ENCODE results near the gene NAV2.

NAV2 gene

GRCh38 chr11:19989191-19989590 is 276.6 kb downstream of the NAV2 start:
- peaks cover 0 to 3% of the 10 kb centered on the region in 2 donors for H3K36me3 ChIP-seq (ENCODE audit: control insufficient read depth in 2 of 2, insufficient read depth in 2 of 2, low read length in 2 of 2)
- H3K4me1 ChIP-seq (ENCODE audit: control insufficient read depth in 2 of 2, insufficient read depth in 2 of 2, low read length in 2 of 2) = no peaks in the 10 kb centered on the region
- no peaks in the 10 kb centered on the region for H3K27me3 ChIP-seq (ENCODE audit: control insufficient read depth in 2 of 2, insufficient read depth in 2 of 2, low read length in 2 of 2)
- no peak overlapping the region for H3K9ac ChIP-seq (ENCODE audit: low read depth in 1 of 2, low read length in 2 of 2)
- H3K27ac ChIP-seq (ENCODE audit: low read depth in 2 of 2, low read length in 2 of 2) = no peak overlapping the region
- H3K9me3 ChIP-seq (ENCODE audit: control insufficient read depth in 2 of 2, low read length in 2 of 2) = no peaks in the 10 kb centered on the region
- H3K4me3 ChIP-seq (ENCODE audit: low read length in 2 of 2) = no peak overlapping the region

- no peaks in the 10 kb centered on the region for H3K27me3 ChIP-seq (ENCODE audit: control insufficient read depth in 2 of 2, insufficient read depth in 2 of 2, low read length in 2 of 2)
- H3K4me1 ChIP-seq (ENCODE audit: control insufficient read depth in 2 of 2, insufficient read depth in 2 of 2, low read length in 2 of 2) = no peaks in the 10 kb centered on the region
- no peak overlapping the region for H3K4me3 ChIP-seq (ENCODE audit: low read length in 2 of 2)
- H3K27ac ChIP-seq (ENCODE audit: low read depth in 2 of 2, low read length in 2 of 2) = no peak overlapping the region
- no peaks in the 10 kb centered on the region for H3K36me3 ChIP-seq (ENCODE audit: control insufficient read depth in 2 of 2, insufficient read depth in 2 of 2, low read length in 2 of 2)
- H3K9me3 ChIP-seq (ENCODE audit: control insufficient read depth in 2 of 2, low read length in 2 of 2) = no peaks in the 10 kb centered on the region
- H3K9ac ChIP-seq (ENCODE audit: low read depth in 1 of 2, low read length in 2 of 2) = no peak overlapping the region
Measured at GRCh38 chr11:19992162-19992561, 279.5 kb downstream of the NAV2 start.

- no peaks in the 10 kb centered on the region for H3K4me1 ChIP-seq (ENCODE audit: control insufficient read depth in 2 of 2, insufficient read depth in 2 of 2, low read length in 2 of 2)
- no peaks in the 10 kb centered on the region for H3K36me3 ChIP-seq (ENCODE audit: control insufficient read depth in 2 of 2, insufficient read depth in 2 of 2, low read length in 2 of 2)
- no peaks in the 10 kb centered on the region for H3K9me3 ChIP-seq (ENCODE audit: control insufficient read depth in 2 of 2, low read length in 2 of 2)
- no peak overlapping the region for H3K27ac ChIP-seq (ENCODE audit: low read depth in 2 of 2, low read length in 2 of 2)
- H3K27me3 ChIP-seq (ENCODE audit: control insufficient read depth in 2 of 2, insufficient read depth in 2 of 2, low read length in 2 of 2) = no peaks in the 10 kb centered on the region
- H3K4me3 ChIP-seq (ENCODE audit: low read length in 2 of 2) = no peak overlapping the region
- no peak overlapping the region for H3K9ac ChIP-seq (ENCODE audit: low read depth in 1 of 2, low read length in 2 of 2)
Measured at GRCh38 chr11:19992998-19993397, 280.4 kb downstream of the NAV2 start.

- Histone ChIP-seq H3K27ac (ENCODE audit: low read depth in 2 of 2, low read length in 2 of 2) (no peak overlapping the region), H3K9me3 (ENCODE audit: control insufficient read depth in 2 of 2, low read length in 2 of 2) (no peaks in the 10 kb centered on the region), H3K4me3 (ENCODE audit: low read length in 2 of 2) (no peak overlapping the region), H3K27me3 (ENCODE audit: control insufficient read depth in 2 of 2, insufficient read depth in 2 of 2, low read length in 2 of 2) (no peaks in the 10 kb centered on the region), H3K36me3 (ENCODE audit: control insufficient read depth in 2 of 2, insufficient read depth in 2 of 2, low read length in 2 of 2) (no peaks in the 10 kb centered on the region), H3K9ac (ENCODE audit: low read depth in 1 of 2, low read length in 2 of 2) (no peak overlapping the region), H3K4me1 (ENCODE audit: control insufficient read depth in 2 of 2, insufficient read depth in 2 of 2, low read length in 2 of 2) (no peaks in the 10 kb centered on the region)
Measured at GRCh38 chr11:19994672-19995071, 282.0 kb downstream of the NAV2 start.

GRCh38 chr11:19995145-19995544 is 282.5 kb downstream of the NAV2 start:
- Histone ChIP-seq H3K36me3 (ENCODE audit: control insufficient read depth in 2 of 2, insufficient read depth in 2 of 2, low read length in 2 of 2) (no peaks in the 10 kb centered on the region), H3K9me3 (ENCODE audit: control insufficient read depth in 2 of 2, low read length in 2 of 2) (no peaks in the 10 kb centered on the region), H3K27me3 (ENCODE audit: control insufficient read depth in 2 of 2, insufficient read depth in 2 of 2, low read length in 2 of 2) (no peaks in the 10 kb centered on the region), H3K27ac (ENCODE audit: low read depth in 2 of 2, low read length in 2 of 2) (no peak overlapping the region), H3K9ac (ENCODE audit: low read depth in 1 of 2, low read length in 2 of 2) (no peak overlapping the region), H3K4me3 (ENCODE audit: low read length in 2 of 2) (no peak overlapping the region), H3K4me1 (ENCODE audit: control insufficient read depth in 2 of 2, insufficient read depth in 2 of 2, low read length in 2 of 2) (no peaks in the 10 kb centered on the region)

- H3K4me3 ChIP-seq (ENCODE audit: low read length in 2 of 2) = no peak overlapping the region
- peaks cover 0 to 6% of the 10 kb centered on the region in 2 donors for H3K4me1 ChIP-seq (ENCODE audit: control insufficient read depth in 2 of 2, insufficient read depth in 2 of 2, low read length in 2 of 2)
- no peak overlapping the region for H3K27ac ChIP-seq (ENCODE audit: low read depth in 2 of 2, low read length in 2 of 2)
- no peaks in the 10 kb centered on the region for H3K27me3 ChIP-seq (ENCODE audit: control insufficient read depth in 2 of 2, insufficient read depth in 2 of 2, low read length in 2 of 2)
- no peak overlapping the region for H3K9ac ChIP-seq (ENCODE audit: low read depth in 1 of 2, low read length in 2 of 2)
- H3K36me3 ChIP-seq (ENCODE audit: control insufficient read depth in 2 of 2, insufficient read depth in 2 of 2, low read length in 2 of 2) = no peaks in the 10 kb centered on the region
- no peaks in the 10 kb centered on the region for H3K9me3 ChIP-seq (ENCODE audit: control insufficient read depth in 2 of 2, low read length in 2 of 2)
Measured at GRCh38 chr11:19996571-19996970, 283.9 kb downstream of the NAV2 start.

- Histone ChIP-seq H3K27me3 (ENCODE audit: control insufficient read depth in 2 of 2, insufficient read depth in 2 of 2, low read length in 2 of 2) (no peaks in the 10 kb centered on the region), H3K27ac (ENCODE audit: low read depth in 2 of 2, low read length in 2 of 2) (no peak overlapping the region), H3K9ac (ENCODE audit: low read depth in 1 of 2, low read length in 2 of 2) (no peak overlapping the region), H3K4me1 (ENCODE audit: control insufficient read depth in 2 of 2, insufficient read depth in 2 of 2, low read length in 2 of 2) (peaks cover 0 to 9% of the 10 kb centered on the region in 2 donors), H3K36me3 (ENCODE audit: control insufficient read depth in 2 of 2, insufficient read depth in 2 of 2, low read length in 2 of 2) (no peaks in the 10 kb centered on the region), H3K9me3 (ENCODE audit: control insufficient read depth in 2 of 2, low read length in 2 of 2) (no peaks in the 10 kb centered on the region), H3K4me3 (ENCODE audit: low read length in 2 of 2) (no peak overlapping the region)
Measured at GRCh38 chr11:20000022-20000350, 287.3 kb downstream of the NAV2 start.

GRCh38 chr11:20000351-20001134 is 287.9 kb downstream of the NAV2 start:
- H3K4me1 ChIP-seq (ENCODE audit: control insufficient read depth in 2 of 2, insufficient read depth in 2 of 2, low read length in 2 of 2) = peaks cover 0 to 9% of the 10 kb centered on the region in 2 donors
- H3K4me3 ChIP-seq (ENCODE audit: low read length in 2 of 2) = no peak overlapping the region
- H3K27ac ChIP-seq (ENCODE audit: low read depth in 2 of 2, low read length in 2 of 2) = no peak overlapping the region
- no peaks in the 10 kb centered on the region for H3K36me3 ChIP-seq (ENCODE audit: control insufficient read depth in 2 of 2, insufficient read depth in 2 of 2, low read length in 2 of 2)
- no peak overlapping the region for H3K9ac ChIP-seq (ENCODE audit: low read depth in 1 of 2, low read length in 2 of 2)
- no peaks in the 10 kb centered on the region for H3K9me3 ChIP-seq (ENCODE audit: control insufficient read depth in 2 of 2, low read length in 2 of 2)
- no peaks in the 10 kb centered on the region for H3K27me3 ChIP-seq (ENCODE audit: control insufficient read depth in 2 of 2, insufficient read depth in 2 of 2, low read length in 2 of 2)

GRCh38 chr11:20002312-20003216 is 289.9 kb downstream of the NAV2 start:
- no peak overlapping the region for H3K9ac ChIP-seq (ENCODE audit: low read depth in 1 of 2, low read length in 2 of 2)
- peaks cover 0 to 9% of the 10 kb centered on the region in 2 donors for H3K4me1 ChIP-seq (ENCODE audit: control insufficient read depth in 2 of 2, insufficient read depth in 2 of 2, low read length in 2 of 2)
- no peak overlapping the region for H3K27ac ChIP-seq (ENCODE audit: low read depth in 2 of 2, low read length in 2 of 2)

GRCh38 chr11:20003351-20003750 is 290.7 kb downstream of the NAV2 start:
- Histone ChIP-seq H3K4me1 (ENCODE audit: control insufficient read depth in 2 of 2, insufficient read depth in 2 of 2, low read length in 2 of 2) (peaks cover 0 to 9% of the 10 kb centered on the region in 2 donors), H3K9ac (ENCODE audit: low read depth in 1 of 2, low read length in 2 of 2) (no peak overlapping the region), H3K27ac (ENCODE audit: low read depth in 2 of 2, low read length in 2 of 2) (no peak overlapping the region), H3K36me3 (ENCODE audit: control insufficient read depth in 2 of 2, insufficient read depth in 2 of 2, low read length in 2 of 2) (no peaks in the 10 kb centered on the region), H3K27me3 (ENCODE audit: control insufficient read depth in 2 of 2, insufficient read depth in 2 of 2, low read length in 2 of 2) (no peaks in the 10 kb centered on the region), H3K4me3 (ENCODE audit: low read length in 2 of 2) (no peak overlapping the region), H3K9me3 (ENCODE audit: control insufficient read depth in 2 of 2, low read length in 2 of 2) (no peaks in the 10 kb centered on the region)

More at GRCh38 chr11:20002312-20003216, 289.9 kb downstream of the NAV2 start:
- Histone ChIP-seq H3K4me3 (ENCODE audit: low read length in 2 of 2) (no peak overlapping the region), H3K27me3 (ENCODE audit: control insufficient read depth in 2 of 2, insufficient read depth in 2 of 2, low read length in 2 of 2) (no peaks in the 10 kb centered on the region), H3K36me3 (ENCODE audit: control insufficient read depth in 2 of 2, insufficient read depth in 2 of 2, low read length in 2 of 2) (no peaks in the 10 kb centered on the region), H3K9me3 (ENCODE audit: control insufficient read depth in 2 of 2, low read length in 2 of 2) (no peaks in the 10 kb centered on the region)

All from mucosa of rectum (tissue), 2 donors.